Cardiac fibroblast (primary cell): ENCODE measurements around the gene ITPR2.
"Not testable (repeated sequence)": the region's sequence is repeated elsewhere in the genome, so short reads cannot be mapped to it uniquely, and the experiment has no call there.

ENCODE experiments used
- DNase-seq, 2 donors: peaks; one replicate each; pipeline versions ENCODE4 v3.0.0 to v3.0.0-alpha.2; 2010; ENCODE audit warnings: low read depth in 2 of 2
- H3K4me3 ChIP-seq, 2 donors: replicated peaks in 1 of 2; 1 replicate in 1 of 2; 2 replicates in 1 of 2; pipeline ENCODE4 v1.5.1; 2011; ENCODE audit warnings: low read depth in 2 of 2, low read length in 2 of 2, mild to moderate bottlenecking in 2 of 2, moderate library complexity in 1 of 2
- CTCF ChIP-seq: IDR thresholded peaks from one replicate; pipeline ENCODE4 v1.5.1; 2011; ENCODE audit warnings: low read depth, mild to moderate bottlenecking, low read length, inconsistent platforms

Gene ITPR2

GRCh38 chr12:26760657-26761293, 72.2 kb downstream of the ITPR2 start:
- DNase-seq = no peak
- no peak overlapping the region for H3K4me3 ChIP-seq
- no peak for TF ChIP-seq CTCF

GRCh38 chr12:26755362-26755761, 77.6 kb downstream of the ITPR2 start:
- not testable (repeated sequence) for DNase-seq, H3K4me3 ChIP-seq

GRCh38 chr12:26754148-26754547, 78.8 kb downstream of the ITPR2 start:
- DNase-seq = no peak
- TF ChIP-seq CTCF = no peak
- H3K4me3 ChIP-seq = no peak overlapping the region

- DNase-seq = no peak
- no peak for TF ChIP-seq CTCF
- H3K4me3 ChIP-seq = no peak overlapping the region
Observed at GRCh38 chr12:26751179-26751578, 81.8 kb downstream of the ITPR2 start.

- no peak for TF ChIP-seq CTCF
- no peak for DNase-seq
- H3K4me3 ChIP-seq = no peak overlapping the region
Observed at GRCh38 chr12:26750531-26751175, 82.3 kb downstream of the ITPR2 start.

- no peak for DNase-seq
Observed at GRCh38 chr12:26749781-26750180, 83.2 kb downstream of the ITPR2 start.

More at GRCh38 chr12:26749781-26750180, 83.2 kb downstream of the ITPR2 start:
- no peak overlapping the region for H3K4me3 ChIP-seq
- TF ChIP-seq CTCF = no peak
